ENCODE results near the gene THRA. TPM values are rescaled to one million over a fixed set of nuclear protein-coding genes. Genes with fewer than 3 reads are reported as not detected.

Gene THRA
- total RNA-seq, 4 donors from 2014 or later, result 34.0 to 52.9 (median 44.8) TPM

GRCh38 chr17:40027614-40028012 is 35.2 kb upstream of the THRA start:
- Histone ChIP-seq H3K36me3 (peaks cover 27 to 33% of the 10 kb centered on the region in 2 donors), H3K27ac (peak overlapping the region in 2 of 3 donors; percentile 87 to 90), H3K4me3 (replicated peaks in 1 of 3) (no peak overlapping the region), H3K27me3 (no peaks in the 10 kb centered on the region), H3K4me1 (peaks cover 45 to 60% of the 10 kb centered on the region in 2 donors), H3K9me3 (no peaks in the 10 kb centered on the region)
- 83 to 89% methylated on average over 5 of the region's 5 CpGs for WGBS, 2 donors
- no peak for TF ChIP-seq CTCF (IDR thresholded peaks at IDR 0.05)
- TF ChIP-seq POLR2A (IDR thresholded peaks at IDR 0.05), result no peak
- DNase-seq, result no peak
- intact Hi-C loops (cut with DNase I), result no loop called here

- H3K4me1 ChIP-seq, result peaks cover 36 to 53% of the 10 kb centered on the region in 2 donors
- H3K36me3 ChIP-seq, result peaks cover 33 to 40% of the 10 kb centered on the region in 2 donors
- 97 to 100% methylated on average over 7 to 13 of the region's 13 CpGs for WGBS, 2 donors
- no peak overlapping the region for H3K4me3 ChIP-seq (replicated peaks in 1 of 3)
- no peak overlapping the region for H3K27ac ChIP-seq
- no peak for TF ChIP-seq CTCF (IDR thresholded peaks at IDR 0.05)
- TF ChIP-seq POLR2A (IDR thresholded peaks at IDR 0.05), result no peak
- intact Hi-C loops (cut with DNase I), result no loop called here
- H3K9me3 ChIP-seq, result no peaks in the 10 kb centered on the region
- H3K27me3 ChIP-seq, result no peaks in the 10 kb centered on the region
- DNase-seq, result no peak
These were observed 34.2 kb upstream of the THRA start for GRCh38 chr17:40028595-40028994.

- TF ChIP-seq CTCF (IDR thresholded peaks at IDR 0.05) (no peak), POLR2A (IDR thresholded peaks at IDR 0.05) (no peak)
- peaks cover 7 to 22% of the 10 kb centered on the region in 2 donors for H3K4me1 ChIP-seq
- no peak for DNase-seq
- H3K27me3 ChIP-seq, result no peaks in the 10 kb centered on the region
- peaks cover 33 to 45% of the 10 kb centered on the region in 2 donors for H3K36me3 ChIP-seq
- no peak overlapping the region for H3K4me3 ChIP-seq (replicated peaks in 1 of 3)
- intact Hi-C loops (cut with DNase I), result no loop called here
- H3K9me3 ChIP-seq, result no peaks in the 10 kb centered on the region
- WGBS, 2 donors, result 95 to 96% methylated on average over 11 of the region's 11 CpGs
- peak overlapping the region; percentile 21 to 61 (median 43) for H3K27ac ChIP-seq
These were observed 31.1 kb upstream of the THRA start for GRCh38 chr17:40031706-40032105.

GRCh38 chr17:40032322-40033320 is 30.1 kb upstream of the THRA start:
- intact Hi-C loops (cut with DNase I), result no loop called here
- DNase-seq, result peak; percentile 61 to 90
- 82 to 91% methylated on average over 18 to 23 of the region's 23 CpGs for WGBS, 2 donors
- H3K9me3 ChIP-seq, result no peaks in the 10 kb centered on the region
- H3K4me3 ChIP-seq (replicated peaks in 1 of 3), result no peak overlapping the region
- peaks cover 5 to 15% of the 10 kb centered on the region in 2 donors for H3K4me1 ChIP-seq
- TF ChIP-seq POLR2A (IDR thresholded peaks at IDR 0.05), result no peak
- H3K27me3 ChIP-seq, result no peaks in the 10 kb centered on the region
- H3K36me3 ChIP-seq, result peaks cover 33 to 45% of the 10 kb centered on the region in 2 donors
- H3K27ac ChIP-seq, result peak overlapping the region; percentile 21 to 61 (median 43)

GRCh38 chr17:40033339-40033738 is 29.4 kb upstream of the THRA start:
- no peak overlapping the region for H3K27ac ChIP-seq
- H3K36me3 ChIP-seq, result peaks cover 33 to 42% of the 10 kb centered on the region in 2 donors
- TF ChIP-seq CTCF (IDR thresholded peaks at IDR 0.05), result no peak
- H3K4me3 ChIP-seq (replicated peaks in 1 of 3), result no peak overlapping the region
- intact Hi-C loops (cut with DNase I), result no loop called here
- H3K27me3 ChIP-seq, result no peaks in the 10 kb centered on the region
- 89 to 90% methylated on average over 5 to 8 of the region's 8 CpGs for WGBS, 2 donors
- no peak for DNase-seq
- no peaks in the 10 kb centered on the region for H3K9me3 ChIP-seq
- H3K4me1 ChIP-seq, result peaks cover 6 to 18% of the 10 kb centered on the region in 2 donors

Measured in thyroid gland (tissue), 4 donors.